Measurements from ENCODE around the gene ADGRL2. TPM values are rescaled to one million over a fixed set of nuclear protein-coding genes. Genes with fewer than 3 reads are reported as not detected.

The ADGRL2 gene
- 0.11 and 0.43 TPM in 2 replicates for total RNA-seq (2014; rRNA removed; shearing (Covaris generic))
- 1.9 and 5.1 TPM in 2 replicates for polyA plus RNA-seq (2015; cell fraction: cytosol; rRNA removed)
- 4.9 and 7.3 TPM in 2 replicates for polyA plus RNA-seq (2015; cell fraction: nucleus; rRNA removed)

GRCh38 chr1:81800695-81801650, at the start of gene ADGRL2:
ADGRL2 (plus strand) TSS chr1:81800934; CDS start chr1:81836985, 36,051 bp downstream.
- DNase-seq (ENCODE audit: low read depth, low spot score) = peak; percentile 34
- in situ Hi-C loops (cut with HindIII; ENCODE audit: low pct_unique_long_range_greater_than_20kb, low sequenced_read_pairs) = no loop called here

- in situ Hi-C loops (cut with HindIII; ENCODE audit: low pct_unique_long_range_greater_than_20kb, low sequenced_read_pairs) = no loop called here
These were observed 47.9 kb upstream of the ADGRL2 start for GRCh38 chr1:81752840-81753239.

GRCh38 chr1:81754424-81754823, 46.3 kb upstream of the ADGRL2 start:
- DNase-seq (ENCODE audit: low read depth, low spot score) = no peak
- in situ Hi-C loops (cut with HindIII; ENCODE audit: low pct_unique_long_range_greater_than_20kb, low sequenced_read_pairs) = no loop called here

More at GRCh38 chr1:81752840-81753239, 47.9 kb upstream of the ADGRL2 start:
- no peak for DNase-seq (ENCODE audit: low read depth, low spot score)

- in situ Hi-C loops (cut with HindIII; ENCODE audit: low pct_unique_long_range_greater_than_20kb, low sequenced_read_pairs) = no loop called here
- no peak for DNase-seq (ENCODE audit: low read depth, low spot score)
These were observed 43.9 kb upstream of the ADGRL2 start for GRCh38 chr1:81756872-81757271.

GRCh38 chr1:81757398-81758020, 43.2 kb upstream of the ADGRL2 start:
- DNase-seq (ENCODE audit: low read depth, low spot score) = no peak
- in situ Hi-C loops (cut with HindIII; ENCODE audit: low pct_unique_long_range_greater_than_20kb, low sequenced_read_pairs) = no loop called here

- no peak for DNase-seq (ENCODE audit: low read depth, low spot score)
- in situ Hi-C loops (cut with HindIII; ENCODE audit: low pct_unique_long_range_greater_than_20kb, low sequenced_read_pairs) = no loop called here
These were observed 42.6 kb upstream of the ADGRL2 start for GRCh38 chr1:81758181-81758580.

- in situ Hi-C loops (cut with HindIII; ENCODE audit: low pct_unique_long_range_greater_than_20kb, low sequenced_read_pairs) = no loop called here
- DNase-seq (ENCODE audit: low read depth, low spot score) = peak; percentile 20
These were observed 40.1 kb upstream of the ADGRL2 start for GRCh38 chr1:81760477-81761097.

GRCh38 chr1:81775510-81775909, 25.2 kb upstream of the ADGRL2 start:
- in situ Hi-C loops (cut with HindIII; ENCODE audit: low pct_unique_long_range_greater_than_20kb, low sequenced_read_pairs) = no loop called here
- no peak for DNase-seq (ENCODE audit: low read depth, low spot score)

GRCh38 chr1:81780705-81781454, 19.9 kb upstream of the ADGRL2 start:
- DNase-seq (ENCODE audit: low read depth, low spot score) = no peak
- in situ Hi-C loops (cut with HindIII; ENCODE audit: low pct_unique_long_range_greater_than_20kb, low sequenced_read_pairs) = no loop called here

GRCh38 chr1:81781749-81782148, 19.0 kb upstream of the ADGRL2 start:
- no peak for DNase-seq (ENCODE audit: low read depth, low spot score)
- in situ Hi-C loops (cut with HindIII; ENCODE audit: low pct_unique_long_range_greater_than_20kb, low sequenced_read_pairs) = no loop called here

- no peak for DNase-seq (ENCODE audit: low read depth, low spot score)
- in situ Hi-C loops (cut with HindIII; ENCODE audit: low pct_unique_long_range_greater_than_20kb, low sequenced_read_pairs) = no loop called here
These were observed 8.6 kb upstream of the ADGRL2 start for GRCh38 chr1:81792184-81792583.

GRCh38 chr1:81797701-81798100, 3.0 kb upstream of the ADGRL2 start:
- in situ Hi-C loops (cut with HindIII; ENCODE audit: low pct_unique_long_range_greater_than_20kb, low sequenced_read_pairs) = no loop called here
- no peak for DNase-seq (ENCODE audit: low read depth, low spot score)

GRCh38 chr1:81799939-81800694, 617 bp upstream of the ADGRL2 start:
- no peak for DNase-seq (ENCODE audit: low read depth, low spot score)
- in situ Hi-C loops (cut with HindIII; ENCODE audit: low pct_unique_long_range_greater_than_20kb, low sequenced_read_pairs) = no loop called here

- in situ Hi-C loops (cut with HindIII; ENCODE audit: low pct_unique_long_range_greater_than_20kb, low sequenced_read_pairs) = no loop called here
- no peak for DNase-seq (ENCODE audit: low read depth, low spot score)
These were observed 1.1 kb downstream of the ADGRL2 start for GRCh38 chr1:81801651-81802456.

GRCh38 chr1:81802457-81802706, 1.6 kb downstream of the ADGRL2 start:
- DNase-seq (ENCODE audit: low read depth, low spot score) = no peak
- in situ Hi-C loops (cut with HindIII; ENCODE audit: low pct_unique_long_range_greater_than_20kb, low sequenced_read_pairs) = no loop called here

GRCh38 chr1:81802707-81803430, 2.1 kb downstream of the ADGRL2 start:
- in situ Hi-C loops (cut with HindIII; ENCODE audit: low pct_unique_long_range_greater_than_20kb, low sequenced_read_pairs) = no loop called here
- no peak for DNase-seq (ENCODE audit: low read depth, low spot score)
